ENCODE results near the gene ABCC1. TPM values are rescaled to one million over a fixed set of nuclear protein-coding genes. Genes with fewer than 3 reads are reported as not detected.
A peak's percentile ranks its signal among the peaks of the same experiment; 100 is the strongest.

The ABCC1 gene
- polyA plus RNA-seq, 3 donors, result 1.4 to 23.6 (median 3.0) TPM

GRCh38 chr16:15976929-15977637 lies 27.7 kb downstream of the ABCC1 start:
- H3K4me1 Mint-ChIP-seq, result peaks cover 26% of the 10 kb centered on the region

GRCh38 chr16:15979801-15980200 lies 30.4 kb downstream of the ABCC1 start:
- Histone ChIP-seq H2AFZ (ENCODE audit: insufficient read depth, low read depth, low read length, poor library complexity, severe bottlenecking) (no peak overlapping the region), H3K36me3 (replicated peaks in 1 of 2; ENCODE audit: control insufficient read depth in 1 of 2, insufficient read depth in 2 of 2, low read length in 2 of 2) (peaks cover 0 to 42% of the 10 kb centered on the region in 2 donors), H3K4me3 (replicated peaks in 1 of 3; ENCODE audit: low read depth in 2 of 3, low read length in 3 of 3) (no peak overlapping the region), H3K9ac (ENCODE audit: insufficient read depth, low read length, poor library complexity, severe bottlenecking) (no peak overlapping the region), H3K79me2 (ENCODE audit: insufficient read depth, low read length) (peaks cover 64% of the 10 kb centered on the region), H3K4me2 (replicated peaks; ENCODE audit: extremely low read depth, low read length, poor library complexity, severe bottlenecking) (no peak overlapping the region), H4K20me1 (ENCODE audit: insufficient read depth, low read length) (peaks cover 67% of the 10 kb centered on the region), H3K27me3 (ENCODE audit: control insufficient read depth in 2 of 2, insufficient read depth in 2 of 2, low read length in 2 of 2) (no peaks in the 10 kb centered on the region), H3K9me3 (replicated peaks in 1 of 2; ENCODE audit: control insufficient read depth in 1 of 2, insufficient read depth in 1 of 2, low read length in 2 of 2) (peaks cover 44 to 51% of the 10 kb centered on the region in 2 donors), H3K27ac (ENCODE audit: low read depth in 1 of 2, low read length in 2 of 2) (no peak overlapping the region), H3K4me1 (ENCODE audit: control insufficient read depth in 1 of 2, insufficient read depth in 2 of 2, low read length in 2 of 2) (peaks cover 12 to 13% of the 10 kb centered on the region in 2 donors)
- Mint-ChIP-seq H3K36me3 (peaks cover 42 to 55% of the 10 kb centered on the region in 2 donors), H3K27ac (peak overlapping the region in 1 of 7 donors; percentile 61), H3K9me3 (peaks cover 40 to 54% (median 47%) of the 10 kb centered on the region in 7 donors), H3K27me3 (ENCODE audit: low read depth in 3 of 3) (no peaks in the 10 kb centered on the region), H3K4me3 (no peak overlapping the region), H3K4me1 (peaks cover 22% of the 10 kb centered on the region)
- DNase-seq, result no peak
- no peak for TF ChIP-seq CTCF (IDR thresholded peaks at IDR 0.05)
- intact Hi-C loops (cut with micrococcal nuclease), result no loop called here
- no CpG with 5 or more reads among the region's 3 CpGs for WGBS (ENCODE audit: insufficient coverage)

More at GRCh38 chr16:15976929-15977637, 27.7 kb downstream of the ABCC1 start:
- intact Hi-C loops (cut with micrococcal nuclease), result no loop called here
- peak overlapping the region; percentile 29 to 52 for H3K27ac ChIP-seq (ENCODE audit: low read depth in 1 of 2, low read length in 2 of 2)
- peaks cover 37 to 44% of the 10 kb centered on the region in 2 donors for H3K9me3 ChIP-seq (replicated peaks in 1 of 2; ENCODE audit: control insufficient read depth in 1 of 2, insufficient read depth in 1 of 2, low read length in 2 of 2)
- no peak overlapping the region for H3K4me3 ChIP-seq (replicated peaks in 1 of 3; ENCODE audit: low read depth in 2 of 3, low read length in 3 of 3)
- Mint-ChIP-seq H3K4me3 (peak overlapping the region in 1 of 2 donors; percentile 61), H3K9me3 (peaks cover 38 to 50% (median 47%) of the 10 kb centered on the region in 7 donors), H3K36me3 (peaks cover 41 to 55% of the 10 kb centered on the region in 2 donors), H3K27ac (peak overlapping the region; percentile 60 to 77 (median 68)), H3K27me3 (ENCODE audit: low read depth in 3 of 3) (no peaks in the 10 kb centered on the region)
- DNase-seq, result peak in 1 of 3 donors; percentile 37
- no peak overlapping the region for H3K4me2 ChIP-seq (replicated peaks; ENCODE audit: extremely low read depth, low read length, poor library complexity, severe bottlenecking)
- H2AFZ ChIP-seq (ENCODE audit: insufficient read depth, low read depth, low read length, poor library complexity, severe bottlenecking), result no peak overlapping the region
- H3K36me3 ChIP-seq (replicated peaks in 1 of 2; ENCODE audit: control insufficient read depth in 1 of 2, insufficient read depth in 2 of 2, low read length in 2 of 2), result peaks cover 0 to 39% of the 10 kb centered on the region in 2 donors
- H3K4me1 ChIP-seq (ENCODE audit: control insufficient read depth in 1 of 2, insufficient read depth in 2 of 2, low read length in 2 of 2), result peaks cover 12 to 13% of the 10 kb centered on the region in 2 donors
- H3K9ac ChIP-seq (ENCODE audit: insufficient read depth, low read length, poor library complexity, severe bottlenecking), result no peak overlapping the region
- peaks cover 73% of the 10 kb centered on the region for H4K20me1 ChIP-seq (ENCODE audit: insufficient read depth, low read length)
- H3K79me2 ChIP-seq (ENCODE audit: insufficient read depth, low read length), result peaks cover 66% of the 10 kb centered on the region
- WGBS (ENCODE audit: insufficient coverage), result 0% methylated on average over 1 of the region's 7 CpGs
- no peaks in the 10 kb centered on the region for H3K27me3 ChIP-seq (ENCODE audit: control insufficient read depth in 2 of 2, insufficient read depth in 2 of 2, low read length in 2 of 2)
- TF ChIP-seq CTCF (IDR thresholded peaks at IDR 0.05), result no peak
